Measurements from ENCODE around the gene APOA4. TPM values are rescaled to one million over a fixed set of nuclear protein-coding genes. Genes with fewer than 3 reads are reported as not detected.

The APOA4 gene
- total and polyA plus RNA-seq, 2 of the 13 experiments (the other 11 are each of a cell fraction or from before 2014, with no cell fraction given), result 3.8 to 7.2 TPM

GRCh38 chr11:116837231-116838091 is 14.4 kb upstream of the APOA4 start, which contains the start of gene APOA1 (continued):
- TF ChIP-seq ARID4A (CRISPR knock-in tag; IDR thresholded peaks at IDR 0.05; ENCODE audit: borderline replicate concordance), result peak; percentile 79; the same call in 1 of the 2 replicates
- peak; percentile 94 for TF ChIP-seq CBX1 (IDR thresholded peaks at IDR 0.05; ENCODE audit: low read depth)
- TF ChIP-seq, protein P1, sequence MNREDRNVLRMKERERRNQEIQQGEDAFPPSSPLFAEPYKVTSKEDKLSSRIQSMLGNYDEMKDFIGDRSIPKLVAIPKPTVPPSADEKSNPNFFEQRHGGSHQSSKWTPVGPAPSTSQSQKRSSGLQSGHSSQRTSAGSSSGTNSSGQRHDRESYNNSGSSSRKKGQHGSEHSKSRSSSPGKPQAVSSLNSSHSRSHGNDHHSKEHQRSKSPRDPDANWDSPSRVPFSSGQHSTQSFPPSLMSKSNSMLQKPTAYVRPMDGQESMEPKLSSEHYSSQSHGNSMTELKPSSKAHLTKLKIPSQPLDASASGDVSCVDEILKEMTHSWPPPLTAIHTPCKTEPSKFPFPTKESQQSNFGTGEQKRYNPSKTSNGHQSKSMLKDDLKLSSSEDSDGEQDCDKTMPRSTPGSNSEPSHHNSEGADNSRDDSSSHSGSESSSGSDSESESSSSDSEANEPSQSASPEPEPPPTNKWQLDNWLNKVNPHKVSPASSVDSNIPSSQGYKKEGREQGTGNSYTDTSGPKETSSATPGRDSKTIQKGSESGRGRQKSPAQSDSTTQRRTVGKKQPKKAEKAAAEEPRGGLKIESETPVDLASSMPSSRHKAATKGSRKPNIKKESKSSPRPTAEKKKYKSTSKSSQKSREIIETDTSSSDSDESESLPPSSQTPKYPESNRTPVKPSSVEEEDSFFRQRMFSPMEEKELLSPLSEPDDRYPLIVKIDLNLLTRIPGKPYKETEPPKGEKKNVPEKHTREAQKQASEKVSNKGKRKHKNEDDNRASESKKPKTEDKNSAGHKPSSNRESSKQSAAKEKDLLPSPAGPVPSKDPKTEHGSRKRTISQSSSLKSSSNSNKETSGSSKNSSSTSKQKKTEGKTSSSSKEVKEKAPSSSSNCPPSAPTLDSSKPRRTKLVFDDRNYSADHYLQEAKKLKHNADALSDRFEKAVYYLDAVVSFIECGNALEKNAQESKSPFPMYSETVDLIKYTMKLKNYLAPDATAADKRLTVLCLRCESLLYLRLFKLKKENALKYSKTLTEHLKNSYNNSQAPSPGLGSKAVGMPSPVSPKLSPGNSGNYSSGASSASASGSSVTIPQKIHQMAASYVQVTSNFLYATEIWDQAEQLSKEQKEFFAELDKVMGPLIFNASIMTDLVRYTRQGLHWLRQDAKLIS (CRISPR knock-in tag; IDR thresholded peaks at IDR 0.05), result peak; percentile 97; the same call in 1 of the 2 replicates
- no peak; the same call in none of the 2 replicates for TF ChIP-seq HOXD1 (CRISPR knock-in tag; IDR thresholded peaks at IDR 0.05)
- peak; percentile 62; the same call in 1 of the 2 replicates for TF ChIP-seq KDM2A (CRISPR knock-in tag; IDR thresholded peaks at IDR 0.05; ENCODE audit: borderline replicate concordance, low read depth)
- TF ChIP-seq, protein P2, sequence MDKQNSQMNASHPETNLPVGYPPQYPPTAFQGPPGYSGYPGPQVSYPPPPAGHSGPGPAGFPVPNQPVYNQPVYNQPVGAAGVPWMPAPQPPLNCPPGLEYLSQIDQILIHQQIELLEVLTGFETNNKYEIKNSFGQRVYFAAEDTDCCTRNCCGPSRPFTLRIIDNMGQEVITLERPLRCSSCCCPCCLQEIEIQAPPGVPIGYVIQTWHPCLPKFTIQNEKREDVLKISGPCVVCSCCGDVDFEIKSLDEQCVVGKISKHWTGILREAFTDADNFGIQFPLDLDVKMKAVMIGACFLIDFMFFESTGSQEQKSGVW (CRISPR knock-in tag; IDR thresholded peaks at IDR 0.05; ENCODE audit: borderline replicate concordance), result no peak
- peak; percentile 99 for TF ChIP-seq NR2F6 (IDR thresholded peaks at IDR 0.05)
- peak; percentile 98 for TF ChIP-seq NR2F6 (CRISPR knock-in tag; IDR thresholded peaks at IDR 0.05)
- peak; percentile 38 for TF ChIP-seq TFDP2 (CRISPR knock-in tag; IDR thresholded peaks at IDR 0.05)
- TF ChIP-seq SOX6 (IDR thresholded peaks at IDR 0.05), result no peak
- peak; percentile 97 for TF ChIP-seq SOX6 (CRISPR knock-in tag; IDR thresholded peaks at IDR 0.05)
- TF ChIP-seq SALL2 (CRISPR knock-in tag; IDR thresholded peaks at IDR 0.05), result peak; percentile 15; the same call in 1 of the 2 replicates
- TF ChIP-seq KLF16 (CRISPR knock-in tag; IDR thresholded peaks at IDR 0.05), result peak in 1 of 2 experiments; percentile 73; a peak in 2 of 4 replicates
- no peak for TF ChIP-seq ZMYM2 (CRISPR knock-in tag; IDR thresholded peaks at IDR 0.05)
- TF ChIP-seq HOXA7 (CRISPR knock-in tag; IDR thresholded peaks at IDR 0.05), result 0 out of 2 replicates have a peak, but pooled peaks have one; percentile 50
- peak; percentile 67; the same call in 1 of the 2 replicates for TF ChIP-seq KLF12 (CRISPR knock-in tag; IDR thresholded peaks at IDR 0.05; ENCODE audit: borderline replicate concordance)
- 0 out of 2 replicates have a peak, but pooled peaks have one; percentile 30 for TF ChIP-seq ZNF570 (CRISPR knock-in tag; IDR thresholded peaks at IDR 0.05; ENCODE audit: borderline replicate concordance)
- peak; percentile 97 for TF ChIP-seq ZSCAN25 (CRISPR knock-in tag; IDR thresholded peaks at IDR 0.05)
- TF ChIP-seq MXD4 (CRISPR knock-in tag; IDR thresholded peaks at IDR 0.05), result no peak
- no peak for TF ChIP-seq HMG20B (CRISPR knock-in tag; conservative IDR thresholded peaks at IDR 0.05)

Data from HepG2 (cell line).